Activated CD4-positive, alpha-beta T cell treated with anti-CD3 and anti-CD28 coated beads, Interleukin-2, amount 10 ng/mL, durations not matched to agents 24 days and 14 days (primary cell): ENCODE measurements around the gene ADGRL3. TPM values are rescaled to one million over a fixed set of nuclear protein-coding genes. Genes with fewer than 3 reads are reported as not detected.

Source experiments
- DNase-seq: peaks from one replicate; pipeline ENCODE4 v3.0.0; 2022
- H3K27ac Mint-ChIP-seq: one replicate; pipeline ENCODE4 v1.8.0; 2022; ENCODE audit warnings: mild to moderate bottlenecking, mixed read lengths
- H3K27me3 Mint-ChIP-seq: one replicate; pipeline ENCODE4 v1.8.0; 2022; ENCODE audit warnings: mixed read lengths
- H3K36me3 Mint-ChIP-seq: one replicate; pipeline ENCODE4 v1.8.0; 2022; ENCODE audit warnings: low read depth, mild to moderate bottlenecking, mixed read lengths
- H3K4me1 Mint-ChIP-seq: one replicate; pipeline ENCODE4 v1.8.0; 2021; ENCODE audit warnings: mixed read lengths
- H3K4me3 Mint-ChIP-seq: one replicate; pipeline ENCODE4 v1.8.0; 2022; ENCODE audit warnings: mild to moderate bottlenecking, moderate library complexity, mixed read lengths
- H3K9me3 Mint-ChIP-seq: one replicate; pipeline ENCODE4 v1.8.0; 2021; ENCODE audit warnings: mixed read lengths
- intact Hi-C: fragments of 100-400 bp; cut with micrococcal nuclease; formaldehyde crosslinking; loops from one replicate; pipeline ENCODE4 v1.15.1; 2023
- total RNA-seq: library from RNA; stranded (reverse); gene quantifications from 2 replicates; pipeline ENCODE4 v1.2.3, GENCODE V29; 2022

The ADGRL3 gene
- total RNA-seq, 1 donor from 2014 or later = not detected

DNA sequence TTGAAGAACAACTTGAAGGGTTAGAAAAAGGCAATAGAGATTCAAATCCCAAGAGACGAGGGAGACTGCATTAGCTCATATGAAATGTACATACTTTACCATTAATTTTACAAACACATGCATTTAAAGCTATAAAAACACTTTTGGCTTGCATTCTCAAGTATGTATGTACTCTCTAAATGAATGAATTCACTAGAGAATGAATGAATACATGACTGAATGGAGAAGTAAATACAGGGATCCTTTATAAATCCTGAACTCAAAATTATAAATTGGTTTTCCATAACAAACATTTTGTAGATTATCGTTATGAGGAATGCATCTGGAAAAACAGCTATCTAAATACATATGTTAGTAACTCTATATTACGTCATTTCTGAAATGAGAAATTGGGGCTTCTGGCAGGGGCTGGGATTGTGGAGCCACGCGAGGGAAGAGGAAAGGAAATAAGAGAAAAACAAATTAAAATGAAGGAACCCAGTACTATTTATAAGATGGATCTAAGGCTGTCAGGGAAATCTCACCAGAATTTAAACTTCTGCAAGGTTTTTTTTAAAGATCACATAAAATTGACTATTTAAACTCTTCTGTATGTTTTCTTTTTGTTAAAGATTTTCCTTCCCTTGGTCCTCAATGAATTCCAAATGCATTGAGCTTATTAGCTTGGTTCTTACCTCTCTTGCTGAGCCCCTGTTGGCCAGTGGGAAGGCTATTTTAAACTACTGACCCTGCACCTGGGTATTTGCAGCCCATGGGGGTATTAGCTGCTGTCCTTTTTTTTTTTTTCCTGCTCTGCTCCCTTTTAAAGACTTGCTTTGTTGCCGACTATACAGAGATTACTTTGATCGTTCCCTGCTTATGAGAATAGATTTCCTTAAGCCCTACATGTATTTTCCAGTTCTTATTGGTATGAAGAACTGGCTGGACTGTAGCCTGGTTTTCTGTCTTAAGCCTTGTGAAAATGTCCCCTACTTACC, 207.8 kb downstream of the ADGRL3 start:
- no peaks in the 10 kb centered on the region for H3K9me3 Mint-ChIP-seq

DNA sequence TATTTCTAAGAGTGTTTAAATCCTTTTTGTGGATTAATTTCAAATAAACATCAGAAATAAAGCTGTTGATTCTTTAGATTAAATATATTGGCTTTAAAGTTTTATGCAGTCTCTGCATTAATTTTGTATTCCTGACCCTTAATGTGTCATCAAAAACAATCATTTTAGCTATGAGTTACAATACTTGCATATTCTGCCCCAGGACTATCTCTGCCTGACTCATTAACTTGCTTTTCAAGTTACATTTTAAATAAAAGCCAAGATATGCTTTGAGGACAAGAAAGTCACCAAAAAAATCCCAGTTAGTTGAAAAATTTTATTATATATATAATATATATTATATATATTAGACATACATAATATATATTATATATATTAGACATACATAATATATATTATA, 208.7 kb downstream of the ADGRL3 start:
- H3K27ac Mint-ChIP-seq = no peak overlapping the region
- DNase-seq = no peak
- no peaks in the 10 kb centered on the region for H3K27me3 Mint-ChIP-seq
- H3K36me3 Mint-ChIP-seq = no peaks in the 10 kb centered on the region
- intact Hi-C loops = no loop called here
- H3K4me1 Mint-ChIP-seq = no peaks in the 10 kb centered on the region
- H3K9me3 Mint-ChIP-seq = no peaks in the 10 kb centered on the region
- H3K4me3 Mint-ChIP-seq = no peak overlapping the region

More for the DNA sequence above, 207.8 kb downstream of the ADGRL3 start:
- DNase-seq = no peak
- Mint-ChIP-seq H3K36me3 (no peaks in the 10 kb centered on the region), H3K27ac (no peak overlapping the region), H3K4me1 (no peaks in the 10 kb centered on the region), H3K4me3 (no peak overlapping the region), H3K27me3 (no peaks in the 10 kb centered on the region)
- intact Hi-C loops = no loop called here

DNA sequence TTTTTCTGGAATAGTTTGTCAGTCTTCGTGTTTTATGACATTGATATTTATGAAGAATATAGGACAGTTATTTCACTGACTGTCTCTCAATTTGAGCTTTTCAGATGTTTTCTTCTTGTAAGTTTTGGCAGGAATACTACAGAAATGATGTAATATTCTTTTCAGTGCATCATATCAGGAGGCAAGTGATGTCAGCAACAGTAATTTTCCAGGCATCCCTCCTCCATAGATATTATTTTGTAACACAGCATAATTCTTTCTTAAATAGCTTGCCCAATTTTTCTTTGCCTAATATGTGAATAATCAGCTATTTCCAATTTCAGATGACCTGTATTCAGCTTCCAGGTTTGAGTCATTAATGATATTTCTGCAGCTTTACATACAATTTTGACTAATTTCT, 211.1 kb downstream of the ADGRL3 start:
- Mint-ChIP-seq H3K36me3 (no peaks in the 10 kb centered on the region), H3K27me3 (no peaks in the 10 kb centered on the region), H3K4me3 (no peak overlapping the region), H3K4me1 (no peaks in the 10 kb centered on the region), H3K27ac (no peak overlapping the region), H3K9me3 (no peaks in the 10 kb centered on the region)
- intact Hi-C loops = no loop called here
- no peak for DNase-seq

DNA sequence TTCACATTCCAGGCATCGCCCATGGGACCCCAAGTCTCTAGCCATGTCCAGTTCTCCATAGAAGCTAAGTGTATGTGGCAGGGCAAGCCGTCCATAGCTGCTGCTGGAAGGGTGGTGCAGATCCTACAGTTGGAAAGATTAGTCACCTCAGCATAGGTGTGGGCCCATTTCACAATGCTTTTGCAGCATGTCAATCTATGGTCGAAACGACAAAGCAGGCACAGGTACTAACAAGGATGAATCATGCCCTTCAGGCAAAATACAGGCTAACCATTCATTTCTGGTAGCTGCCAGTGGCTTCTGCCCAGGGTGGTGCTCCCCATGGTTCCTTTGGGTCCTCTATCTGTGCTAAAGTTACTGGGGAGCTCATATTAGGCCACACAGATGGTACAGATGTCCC, 225.2 kb downstream of the ADGRL3 start:
- H3K27me3 Mint-ChIP-seq = no peaks in the 10 kb centered on the region
- DNase-seq = no peak
- no peaks in the 10 kb centered on the region for H3K9me3 Mint-ChIP-seq
- no peaks in the 10 kb centered on the region for H3K4me1 Mint-ChIP-seq
- intact Hi-C loops = no loop called here
- no peak overlapping the region for H3K27ac Mint-ChIP-seq
- no peak overlapping the region for H3K4me3 Mint-ChIP-seq
- H3K36me3 Mint-ChIP-seq = no peaks in the 10 kb centered on the region

DNA sequence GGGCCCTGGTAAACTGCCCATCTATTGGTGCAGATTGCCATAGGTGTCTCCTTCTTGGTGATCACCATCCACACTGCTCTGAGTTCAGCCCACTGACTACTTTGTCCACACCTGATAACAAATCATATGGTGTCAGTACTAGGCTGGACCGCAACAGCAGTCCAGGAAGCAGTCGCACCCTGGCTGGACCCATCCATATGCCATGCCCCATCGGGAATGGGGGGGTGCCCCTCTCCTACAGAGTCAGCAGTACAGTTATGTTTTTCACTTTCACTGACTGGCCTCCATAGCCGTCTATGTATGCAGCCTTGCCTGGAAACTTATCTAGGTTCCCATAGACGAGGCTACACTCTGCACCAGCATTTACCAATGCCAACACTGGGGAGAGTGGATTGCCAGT, 226.1 kb downstream of the ADGRL3 start:
- Mint-ChIP-seq H3K4me3 (no peak overlapping the region), H3K9me3 (no peaks in the 10 kb centered on the region), H3K27ac (no peak overlapping the region), H3K36me3 (no peaks in the 10 kb centered on the region), H3K4me1 (no peaks in the 10 kb centered on the region), H3K27me3 (no peaks in the 10 kb centered on the region)
- no peak for DNase-seq
- intact Hi-C loops = no loop called here

DNA sequence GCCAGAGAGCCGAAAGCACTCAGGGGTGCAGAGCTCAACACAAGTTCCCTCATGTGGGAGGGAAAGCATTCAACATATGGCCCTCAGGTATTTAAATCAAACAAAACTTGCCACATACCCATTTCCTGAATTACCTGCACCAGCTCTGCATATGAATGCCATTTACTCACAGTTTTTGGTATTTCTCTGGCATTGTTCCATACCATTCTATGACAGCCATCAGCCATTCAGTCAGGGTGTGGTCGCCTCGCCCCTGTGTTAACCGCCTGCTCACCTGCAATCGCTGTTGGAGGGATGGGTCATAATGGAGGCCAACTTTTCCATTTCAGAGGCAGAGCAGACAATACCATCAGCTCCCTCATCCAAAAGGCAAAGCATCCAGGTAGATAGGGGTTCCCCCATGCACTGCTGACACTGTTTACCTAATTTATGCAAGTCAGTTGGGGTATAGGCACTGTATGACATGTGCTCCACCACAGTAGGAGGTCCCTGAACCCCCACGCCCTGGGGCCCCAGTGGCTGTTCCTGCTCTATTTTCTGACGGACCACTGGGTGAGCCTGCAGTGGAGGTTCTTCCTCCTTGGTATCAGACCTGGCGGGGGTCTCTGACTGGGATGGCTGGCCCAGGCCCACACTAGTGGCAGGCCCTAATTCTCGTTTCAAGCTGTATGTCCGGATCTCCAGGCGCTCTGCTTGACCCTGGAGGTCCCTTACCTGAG, 227.1 kb downstream of the ADGRL3 start:
- H3K36me3 Mint-ChIP-seq = no peaks in the 10 kb centered on the region
- no peaks in the 10 kb centered on the region for H3K27me3 Mint-ChIP-seq
- no peaks in the 10 kb centered on the region for H3K4me1 Mint-ChIP-seq
- H3K9me3 Mint-ChIP-seq = no peaks in the 10 kb centered on the region
- DNase-seq = no peak
- no peak overlapping the region for H3K27ac Mint-ChIP-seq
- intact Hi-C loops = no loop called here
- H3K4me3 Mint-ChIP-seq = no peak overlapping the region

DNA sequence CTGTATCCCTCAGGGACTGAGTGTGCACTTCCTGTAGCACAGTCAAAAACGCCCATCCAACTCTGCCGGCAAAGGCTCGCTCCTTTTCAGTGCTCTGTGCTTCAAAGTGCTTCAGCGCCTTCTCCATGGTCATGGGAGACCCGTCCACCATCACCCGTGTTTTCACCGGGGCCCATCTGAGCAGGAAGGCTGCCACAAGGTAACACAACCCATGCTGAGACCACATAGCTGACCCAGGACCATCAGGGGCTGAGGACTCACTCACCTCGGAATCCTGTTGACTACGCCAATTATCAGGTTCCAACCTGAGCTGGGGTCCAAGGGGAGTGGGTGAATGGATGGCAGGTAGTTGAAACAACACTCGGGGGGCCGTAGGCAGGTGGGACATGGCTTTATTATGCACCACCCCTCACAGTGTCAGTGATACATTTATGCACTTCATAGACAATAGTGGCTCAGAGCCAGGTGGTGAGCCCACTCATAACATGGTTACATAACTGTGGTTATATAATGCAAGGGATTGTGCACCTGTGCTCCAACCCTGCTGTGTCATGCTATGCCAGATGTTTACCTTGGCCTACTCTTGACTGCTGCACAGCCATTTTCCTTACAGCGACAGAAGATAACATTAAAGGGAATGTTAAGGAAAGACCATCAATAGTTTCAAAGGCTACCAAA, 227.8 kb downstream of the ADGRL3 start:
- H3K36me3 Mint-ChIP-seq = no peaks in the 10 kb centered on the region
- no peaks in the 10 kb centered on the region for H3K4me1 Mint-ChIP-seq
- no peaks in the 10 kb centered on the region for H3K9me3 Mint-ChIP-seq
- DNase-seq = no peak
- no peak overlapping the region for H3K4me3 Mint-ChIP-seq
- intact Hi-C loops = no loop called here
- no peaks in the 10 kb centered on the region for H3K27me3 Mint-ChIP-seq
- H3K27ac Mint-ChIP-seq = no peak overlapping the region

DNA sequence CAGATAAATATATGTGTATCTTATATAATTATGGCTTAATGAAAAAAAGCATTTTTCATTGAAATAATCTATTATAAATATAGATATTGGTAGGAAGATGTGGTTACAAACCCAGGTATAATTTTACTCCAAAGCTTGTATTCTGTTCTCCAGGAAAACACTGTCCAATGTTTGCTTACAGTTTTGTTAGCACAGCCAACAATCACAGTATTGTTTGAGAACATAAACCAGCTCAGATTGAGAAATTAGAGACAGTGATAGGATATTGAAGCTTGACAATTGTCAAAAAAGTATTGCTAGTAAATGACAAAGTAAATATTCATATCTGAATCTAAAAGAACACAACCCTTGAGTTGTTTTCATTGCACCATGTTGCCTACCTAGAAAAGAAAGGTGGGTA, 228.8 kb downstream of the ADGRL3 start:
- intact Hi-C loops = no loop called here
- Mint-ChIP-seq H3K9me3 (no peaks in the 10 kb centered on the region), H3K4me3 (no peak overlapping the region), H3K36me3 (no peaks in the 10 kb centered on the region), H3K4me1 (no peaks in the 10 kb centered on the region), H3K27ac (no peak overlapping the region), H3K27me3 (no peaks in the 10 kb centered on the region)
- no peak for DNase-seq

DNA sequence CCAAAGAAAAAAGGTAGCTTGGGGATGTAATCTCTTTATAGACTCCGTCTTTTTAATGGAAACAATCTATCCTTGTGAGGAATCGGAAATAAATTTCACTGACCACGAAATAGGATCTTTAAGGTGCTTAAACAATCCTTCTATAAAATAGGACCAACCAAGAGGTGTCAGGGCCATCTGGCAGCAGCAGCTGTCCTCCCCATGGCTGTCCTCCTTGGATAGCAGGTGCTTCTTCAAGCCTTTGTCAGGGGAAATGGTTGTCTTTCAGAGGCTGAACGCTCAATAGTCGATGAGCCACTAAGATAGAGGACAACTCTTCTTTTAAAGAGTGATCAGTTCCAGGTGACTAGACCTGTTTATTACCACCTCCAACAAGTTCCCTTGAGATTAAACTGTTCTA, 231.0 kb downstream of the ADGRL3 start:
- H3K9me3 Mint-ChIP-seq = no peaks in the 10 kb centered on the region
- no peaks in the 10 kb centered on the region for H3K4me1 Mint-ChIP-seq
- no peak for DNase-seq
- intact Hi-C loops = no loop called here
- H3K27ac Mint-ChIP-seq = no peak overlapping the region
- no peak overlapping the region for H3K4me3 Mint-ChIP-seq
- H3K27me3 Mint-ChIP-seq = no peaks in the 10 kb centered on the region
- H3K36me3 Mint-ChIP-seq = no peaks in the 10 kb centered on the region

DNA sequence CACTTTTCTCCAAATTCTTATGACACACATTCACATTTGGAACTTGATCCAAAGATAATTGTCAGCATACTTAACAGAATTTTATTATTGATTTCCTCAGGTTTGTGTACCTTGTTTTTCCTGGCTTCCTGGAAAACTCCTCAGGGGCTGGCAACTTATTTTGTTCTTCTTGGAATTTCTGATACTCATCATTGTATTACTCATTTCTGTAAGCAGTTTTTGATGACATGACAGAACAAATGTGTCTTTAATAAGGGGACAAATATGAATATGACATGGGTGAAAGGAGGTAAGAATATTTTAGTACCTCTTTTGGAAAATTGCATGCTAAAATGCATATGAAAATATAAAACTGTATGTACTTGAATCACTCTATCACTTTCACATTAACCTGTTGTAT, 237.8 kb downstream of the ADGRL3 start:
- no peak overlapping the region for H3K4me3 Mint-ChIP-seq
- no peak overlapping the region for H3K27ac Mint-ChIP-seq
- intact Hi-C loops = no loop called here
- no peaks in the 10 kb centered on the region for H3K27me3 Mint-ChIP-seq
- DNase-seq = no peak
- no peaks in the 10 kb centered on the region for H3K9me3 Mint-ChIP-seq
- no peaks in the 10 kb centered on the region for H3K36me3 Mint-ChIP-seq
- H3K4me1 Mint-ChIP-seq = no peaks in the 10 kb centered on the region

DNA sequence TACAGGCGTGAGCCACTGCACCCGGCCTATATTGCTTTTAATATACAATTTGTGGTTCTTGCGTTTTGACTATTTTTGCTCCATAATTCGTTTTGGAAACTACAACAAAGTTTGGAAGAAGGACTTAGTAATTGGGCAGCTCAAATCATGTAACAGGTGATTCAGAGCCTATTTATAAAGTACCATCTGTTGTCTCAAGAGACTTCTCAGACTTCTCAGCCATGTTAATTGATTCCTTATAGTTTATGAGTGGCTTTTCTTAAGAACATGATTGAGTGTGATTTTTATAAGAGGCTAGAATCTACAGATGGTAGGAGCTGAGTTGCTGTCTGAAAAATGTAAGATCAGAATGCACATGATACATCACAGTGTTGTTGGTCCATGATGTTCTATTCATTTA, 240.2 kb downstream of the ADGRL3 start:
- H3K4me1 Mint-ChIP-seq = no peaks in the 10 kb centered on the region
- no peak overlapping the region for H3K27ac Mint-ChIP-seq
- no peak overlapping the region for H3K4me3 Mint-ChIP-seq
- H3K9me3 Mint-ChIP-seq = no peaks in the 10 kb centered on the region
- no peaks in the 10 kb centered on the region for H3K36me3 Mint-ChIP-seq
- no peaks in the 10 kb centered on the region for H3K27me3 Mint-ChIP-seq
- intact Hi-C loops = no loop called here
- DNase-seq = no peak

DNA sequence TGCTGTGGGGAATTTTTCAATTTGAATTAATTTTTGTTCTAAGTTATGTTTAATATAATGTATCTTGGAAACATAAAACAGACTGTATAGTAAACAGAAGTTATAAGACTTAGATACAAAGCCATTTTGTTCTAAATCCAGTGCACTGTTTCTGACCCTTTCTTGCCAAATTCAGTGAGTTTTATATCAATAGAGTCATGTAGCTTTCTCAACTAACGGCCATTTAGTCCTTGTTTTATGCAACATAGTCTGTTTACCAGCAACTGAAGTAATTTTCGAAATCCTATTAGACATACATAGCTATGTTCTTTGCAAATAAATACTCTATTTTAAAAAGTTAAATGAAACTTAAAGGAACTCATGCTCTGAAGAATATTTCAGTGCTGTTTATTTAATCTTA, 242.8 kb downstream of the ADGRL3 start:
- Mint-ChIP-seq H3K4me3 (no peak overlapping the region), H3K36me3 (no peaks in the 10 kb centered on the region), H3K27me3 (no peaks in the 10 kb centered on the region), H3K27ac (no peak overlapping the region), H3K9me3 (no peaks in the 10 kb centered on the region), H3K4me1 (no peaks in the 10 kb centered on the region)
- intact Hi-C loops = no loop called here
- no peak for DNase-seq

DNA sequence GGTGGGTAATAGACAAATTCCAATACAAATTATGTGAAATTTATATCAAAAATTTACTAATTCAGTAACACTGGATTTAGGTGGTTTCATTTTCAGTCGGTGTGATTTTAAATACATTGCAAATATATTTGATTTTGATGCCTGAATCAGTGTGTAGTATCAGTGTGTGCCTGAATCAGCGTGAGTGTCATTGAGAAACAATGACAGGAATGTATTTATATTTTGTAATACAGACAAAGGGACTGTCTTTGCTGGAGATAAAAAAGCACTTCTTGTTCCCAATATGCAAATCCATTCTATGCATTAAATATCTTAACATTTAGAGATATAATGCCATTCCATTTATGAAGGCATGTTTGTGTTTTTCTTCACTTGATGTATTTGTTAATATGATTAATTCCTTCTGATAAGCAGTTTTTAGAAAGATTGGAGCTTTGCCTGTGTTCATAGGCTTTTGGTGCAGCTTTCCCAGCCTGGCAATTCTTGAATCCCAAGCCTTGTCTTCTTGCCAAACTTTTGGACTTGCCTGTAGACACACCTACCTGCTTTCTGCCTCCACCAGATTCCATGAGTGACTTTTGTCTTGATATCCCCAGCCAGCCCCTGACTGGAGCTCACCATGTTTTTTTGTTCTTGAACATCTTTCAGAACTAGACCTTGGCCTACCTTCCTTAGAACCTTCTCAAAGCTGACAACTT, 243.8 kb downstream of the ADGRL3 start:
- Mint-ChIP-seq H3K27me3 (no peaks in the 10 kb centered on the region), H3K36me3 (no peaks in the 10 kb centered on the region), H3K9me3 (no peaks in the 10 kb centered on the region), H3K4me1 (no peaks in the 10 kb centered on the region), H3K27ac (no peak overlapping the region), H3K4me3 (no peak overlapping the region)
- intact Hi-C loops = no loop called here
- no peak for DNase-seq
